Hepatocyte (in vitro differentiated cells): Measurements from ENCODE around the gene ITPRIPL2.

Source experiments
- CTCF ChIP-seq: fragments of 200-600 bp; sonication (generic); IDR thresholded peaks from 2 replicates; pipeline ENCODE4 v1.5.1; 2016; ENCODE audit warnings: antibody characterized with exemption, mild to moderate bottlenecking; ENCODE audit not compliant: poor library complexity
- EZH2 ChIP-seq: fragments of 200-600 bp; sonication (generic); IDR thresholded peaks from 2 replicates; pipeline ENCODE4 v1.6.1; 2016; ENCODE audit warnings: antibody characterized with exemption, mild to moderate bottlenecking, borderline replicate concordance
- EZH2phosphoT487 ChIP-seq: fragments of 200-600 bp; sonication (generic); IDR thresholded peaks from one replicate; pipeline ENCODE4 v1.6.1; 2018; ENCODE audit warnings: antibody characterized with exemption, mild to moderate bottlenecking, low read depth, moderate library complexity; ENCODE audit not compliant: unreplicated experiment, severe bottlenecking

GRCh38 chr16:19114359-19115147, 789 bp downstream of the ITPRIPL2 start:
- TF ChIP-seq CTCF (no peak), EZH2phosphoT487 (no peak), EZH2 (no peak)
